ENCODE measurements around the gene GKN2.

- no peak for TF ChIP-seq CTCF (IDR thresholded peaks at IDR 0.05; ENCODE audit: low read depth, low read length, missing input control)
- no peak for TF ChIP-seq TAF1 (conservative IDR thresholded peaks at IDR 0.05)
- no peak for TF ChIP-seq SP1 (IDR thresholded peaks at IDR 0.05)
- TF ChIP-seq RXRA (IDR thresholded peaks at IDR 0.05), result no peak
- TF ChIP-seq, protein P1, sequence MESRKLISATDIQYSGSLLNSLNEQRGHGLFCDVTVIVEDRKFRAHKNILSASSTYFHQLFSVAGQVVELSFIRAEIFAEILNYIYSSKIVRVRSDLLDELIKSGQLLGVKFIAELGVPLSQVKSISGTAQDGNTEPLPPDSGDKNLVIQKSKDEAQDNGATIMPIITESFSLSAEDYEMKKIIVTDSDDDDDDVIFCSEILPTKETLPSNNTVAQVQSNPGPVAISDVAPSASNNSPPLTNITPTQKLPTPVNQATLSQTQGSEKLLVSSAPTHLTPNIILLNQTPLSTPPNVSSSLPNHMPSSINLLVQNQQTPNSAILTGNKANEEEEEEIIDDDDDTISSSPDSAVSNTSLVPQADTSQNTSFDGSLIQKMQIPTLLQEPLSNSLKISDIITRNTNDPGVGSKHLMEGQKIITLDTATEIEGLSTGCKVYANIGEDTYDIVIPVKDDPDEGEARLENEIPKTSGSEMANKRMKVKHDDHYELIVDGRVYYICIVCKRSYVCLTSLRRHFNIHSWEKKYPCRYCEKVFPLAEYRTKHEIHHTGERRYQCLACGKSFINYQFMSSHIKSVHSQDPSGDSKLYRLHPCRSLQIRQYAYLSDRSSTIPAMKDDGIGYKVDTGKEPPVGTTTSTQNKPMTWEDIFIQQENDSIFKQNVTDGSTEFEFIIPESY (IDR thresholded peaks at IDR 0.05), result no peak
Measured at GRCh38 chr2:68907920-68908253, 44.8 kb downstream of the GKN2 start.
